ENCODE data around the gene TECPR1.

DNA sequence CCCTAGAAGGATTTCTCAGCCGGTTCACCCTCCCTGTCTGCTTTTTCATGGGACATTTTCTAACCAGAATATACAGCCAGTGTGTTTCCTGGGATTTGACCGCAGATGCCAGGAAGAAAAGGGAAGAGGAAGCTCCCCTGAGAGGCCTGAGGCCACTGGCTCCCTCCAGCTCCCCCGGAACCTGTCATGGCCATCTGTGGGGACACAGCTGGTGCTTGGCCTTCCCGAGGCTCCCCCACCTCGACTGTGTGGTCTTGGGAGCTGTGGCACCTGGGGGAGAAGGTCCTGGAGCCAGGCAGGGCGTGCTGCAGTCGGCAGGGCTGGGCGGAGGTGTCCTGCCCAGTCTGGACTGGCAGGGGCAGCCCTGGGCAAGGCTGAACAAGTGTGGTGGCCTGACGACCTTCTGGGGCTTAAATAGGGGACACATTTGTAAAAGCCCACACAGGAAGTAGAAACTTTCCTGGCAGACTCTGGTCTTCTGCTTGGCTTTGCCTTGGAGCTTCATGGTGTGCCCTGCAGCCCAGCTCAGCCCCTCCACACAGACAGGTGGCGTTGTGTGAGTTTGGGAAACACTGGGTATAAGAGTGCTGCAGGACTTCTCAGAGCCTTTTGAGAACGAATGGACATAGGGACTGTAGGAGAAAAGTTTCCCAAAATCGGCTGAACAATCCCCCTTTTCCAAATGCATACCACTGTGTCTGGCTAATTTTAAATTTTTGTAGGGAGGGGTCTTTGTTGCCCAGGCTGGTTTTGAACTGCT lies 36.2 kb upstream of the TECPR1 start:
- TF ChIP-seq, protein P1, sequence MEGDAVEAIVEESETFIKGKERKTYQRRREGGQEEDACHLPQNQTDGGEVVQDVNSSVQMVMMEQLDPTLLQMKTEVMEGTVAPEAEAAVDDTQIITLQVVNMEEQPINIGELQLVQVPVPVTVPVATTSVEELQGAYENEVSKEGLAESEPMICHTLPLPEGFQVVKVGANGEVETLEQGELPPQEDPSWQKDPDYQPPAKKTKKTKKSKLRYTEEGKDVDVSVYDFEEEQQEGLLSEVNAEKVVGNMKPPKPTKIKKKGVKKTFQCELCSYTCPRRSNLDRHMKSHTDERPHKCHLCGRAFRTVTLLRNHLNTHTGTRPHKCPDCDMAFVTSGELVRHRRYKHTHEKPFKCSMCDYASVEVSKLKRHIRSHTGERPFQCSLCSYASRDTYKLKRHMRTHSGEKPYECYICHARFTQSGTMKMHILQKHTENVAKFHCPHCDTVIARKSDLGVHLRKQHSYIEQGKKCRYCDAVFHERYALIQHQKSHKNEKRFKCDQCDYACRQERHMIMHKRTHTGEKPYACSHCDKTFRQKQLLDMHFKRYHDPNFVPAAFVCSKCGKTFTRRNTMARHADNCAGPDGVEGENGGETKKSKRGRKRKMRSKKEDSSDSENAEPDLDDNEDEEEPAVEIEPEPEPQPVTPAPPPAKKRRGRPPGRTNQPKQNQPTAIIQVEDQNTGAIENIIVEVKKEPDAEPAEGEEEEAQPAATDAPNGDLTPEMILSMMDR (IDR thresholded peaks at IDR 0.05; ENCODE audit: low read length): no peak
- TF ChIP-seq EZH2 (optimal IDR thresholded peaks at IDR 0.05; ENCODE audit: low read depth, low read length): no peak
